Measurements from ENCODE around the gene BNIP3. TPM values are rescaled to one million over a fixed set of nuclear protein-coding genes. Genes with fewer than 3 reads are reported as not detected.
"Not testable (repeated sequence)": the region's sequence is repeated elsewhere in the genome, so short reads cannot be mapped to it uniquely, and the experiment has no call there.

BNIP3 gene
- total RNA-seq, 4 donors from 2014 or later: 118 to 175 (median 137) TPM

DNA sequence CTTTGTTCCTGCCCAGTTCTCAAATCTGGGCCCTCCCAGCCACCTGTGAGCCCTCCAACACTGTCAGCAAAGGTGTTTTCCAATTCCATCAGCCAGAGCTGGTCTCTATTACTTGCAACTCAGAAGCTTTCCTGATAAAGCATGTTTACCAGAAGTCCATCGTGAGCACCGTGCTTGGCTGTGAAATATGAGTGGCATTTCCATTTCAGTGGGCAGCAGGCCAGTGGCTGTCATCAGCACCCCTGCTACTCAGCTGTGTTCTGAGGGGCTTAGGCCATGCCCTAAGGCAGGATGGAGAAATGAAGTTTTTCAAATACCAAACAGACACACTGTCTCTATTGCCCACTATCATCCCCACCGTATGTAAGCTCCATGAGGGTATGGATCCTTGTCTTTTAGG is 12.7 kb upstream of the BNIP3 start:
- TF ChIP-seq EP300 (IDR thresholded peaks at IDR 0.05): no peak
- TF ChIP-seq POLR2A (IDR thresholded peaks at IDR 0.05): no peak
- no peak for TF ChIP-seq CTCF (IDR thresholded peaks at IDR 0.05)
- no peaks in the 10 kb centered on the region for H3K27me3 ChIP-seq
- WGBS, 2 donors: 40 to 48% methylated on average over 3 of the region's 3 CpGs
- no peak for DNase-seq (ENCODE audit: low spot score in 2 of 2)
- H3K4me1 ChIP-seq: peaks cover 0 to 29% (median 20%) of the 10 kb centered on the region in 4 donors
- no peak overlapping the region for H3K27ac ChIP-seq
- H3K36me3 ChIP-seq: no peaks in the 10 kb centered on the region
- no peak overlapping the region for H3K4me3 ChIP-seq
- H3K9me3 ChIP-seq: no peaks in the 10 kb centered on the region

GRCh38 chr10:131993275-131993674 is 11.6 kb upstream of the BNIP3 start:
- Histone ChIP-seq H3K4me3 (no peak overlapping the region), H3K36me3 (no peaks in the 10 kb centered on the region), H3K27me3 (no peaks in the 10 kb centered on the region), H3K27ac (no peak overlapping the region), H3K9me3 (no peaks in the 10 kb centered on the region), H3K4me1 (peaks cover 0 to 21% (median 13%) of the 10 kb centered on the region in 4 donors)
- DNase-seq (ENCODE audit: low spot score in 2 of 2): no peak
- no peak for TF ChIP-seq EP300 (IDR thresholded peaks at IDR 0.05)
- TF ChIP-seq CTCF (IDR thresholded peaks at IDR 0.05): no peak
- WGBS, 2 donors: 88 to 93% methylated on average over 14 of the region's 14 CpGs

- Histone ChIP-seq H3K36me3 (no peaks in the 10 kb centered on the region), H3K27me3 (no peaks in the 10 kb centered on the region), H3K4me3 (no peak overlapping the region), H3K4me1 (peaks cover 0 to 7% (median 3%) of the 10 kb centered on the region in 4 donors), H3K27ac (no peak overlapping the region), H3K9me3 (peaks cover 0 to 2% (median 0%) of the 10 kb centered on the region in 4 donors)
- no peak for DNase-seq (ENCODE audit: low spot score in 2 of 2)
- 83 to 90% methylated on average over 3 of the region's 3 CpGs for WGBS, 2 donors
- TF ChIP-seq CTCF (IDR thresholded peaks at IDR 0.05) (no peak), EP300 (IDR thresholded peaks at IDR 0.05) (no peak), POLR2A (IDR thresholded peaks at IDR 0.05) (no peak)
Measured at GRCh38 chr10:131991726-131992125, 10.0 kb upstream of the BNIP3 start.

DNA sequence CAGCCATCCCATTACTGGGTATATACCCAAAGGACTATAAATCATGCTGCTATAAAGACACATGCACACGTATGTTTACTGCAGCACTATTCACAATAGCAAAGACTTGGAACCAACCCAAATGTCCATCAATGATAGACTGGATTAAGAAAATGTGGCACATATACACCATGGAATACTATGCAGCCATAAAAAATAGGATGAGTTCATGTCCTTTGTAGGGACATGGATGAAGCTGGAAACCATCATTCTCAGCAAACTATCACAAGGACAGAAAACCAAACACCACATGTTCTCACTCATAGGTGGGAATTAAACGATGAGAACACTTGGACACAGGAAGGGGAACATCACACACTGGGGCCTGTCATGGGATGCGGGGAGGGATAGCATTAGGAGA is 6.1 kb upstream of the BNIP3 start:
- peaks cover 0 to 12% (median 0%) of the 10 kb centered on the region in 4 donors for H3K9me3 ChIP-seq
- H3K27ac ChIP-seq; DNase-seq (ENCODE audit: low spot score in 2 of 2); H3K4me1 ChIP-seq; H3K4me3 ChIP-seq; H3K27me3 ChIP-seq; H3K36me3 ChIP-seq: not testable (repeated sequence)
- 95 to 97% methylated on average over 3 of the region's 3 CpGs for WGBS, 2 donors

- not testable (repeated sequence) for H3K27ac ChIP-seq; H3K36me3 ChIP-seq; H3K4me1 ChIP-seq; H3K27me3 ChIP-seq; H3K4me3 ChIP-seq; DNase-seq (ENCODE audit: low spot score in 2 of 2)
- WGBS, 2 donors: 92 to 93% methylated on average over 5 of the region's 5 CpGs
- peaks cover 0 to 12% (median 0%) of the 10 kb centered on the region in 4 donors for H3K9me3 ChIP-seq
Measured at GRCh38 chr10:131987301-131987700, 5.6 kb upstream of the BNIP3 start.

GRCh38 chr10:131986851-131987250 is 5.1 kb upstream of the BNIP3 start:
- not testable (repeated sequence) for DNase-seq (ENCODE audit: low spot score in 2 of 2); H3K36me3 ChIP-seq; H3K27me3 ChIP-seq; H3K4me3 ChIP-seq; H3K27ac ChIP-seq; H3K4me1 ChIP-seq
- 93 to 96% methylated on average over 7 of the region's 7 CpGs for WGBS, 2 donors
- peaks cover 0 to 12% (median 0%) of the 10 kb centered on the region in 4 donors for H3K9me3 ChIP-seq

DNA sequence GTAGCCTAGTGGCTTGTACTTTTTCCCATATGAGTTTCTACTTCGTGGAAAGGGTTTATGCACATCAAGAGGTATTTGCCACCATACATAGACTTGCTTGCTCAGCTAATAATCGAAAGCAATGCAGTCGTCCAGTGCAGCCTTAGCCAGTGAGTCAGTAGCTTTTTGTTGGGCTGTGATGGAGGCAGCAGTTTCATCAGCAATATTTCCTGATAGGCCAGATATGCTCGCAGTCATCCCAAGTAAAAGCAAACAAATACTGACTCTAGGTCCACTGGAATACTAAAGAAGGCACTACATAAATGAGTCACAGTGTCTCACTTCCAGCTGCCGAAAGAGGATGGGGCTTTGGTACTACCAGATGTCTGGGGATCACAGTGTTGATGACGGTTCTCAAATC is 2.1 kb upstream of the BNIP3 start:
- no peak for DNase-seq (ENCODE audit: low spot score in 2 of 2)
- WGBS, 2 donors: 72 to 76% methylated on average over 6 of the region's 6 CpGs

More for the DNA sequence above, 2.1 kb upstream of the BNIP3 start:
- no peaks in the 10 kb centered on the region for H3K27me3 ChIP-seq
- H3K4me3 ChIP-seq: no peak overlapping the region
- peaks cover 0 to 31% (median 8%) of the 10 kb centered on the region in 4 donors for H3K4me1 ChIP-seq
- H3K9me3 ChIP-seq: peaks cover 0 to 12% (median 0%) of the 10 kb centered on the region in 4 donors
- TF ChIP-seq CTCF (IDR thresholded peaks at IDR 0.05): no peak
- no peak for TF ChIP-seq EP300 (IDR thresholded peaks at IDR 0.05)
- TF ChIP-seq POLR2A (IDR thresholded peaks at IDR 0.05): no peak
- H3K36me3 ChIP-seq: no peaks in the 10 kb centered on the region
- H3K27ac ChIP-seq: no peak overlapping the region

Measured in tibial nerve (tissue), 4 donors.